Measurements from ENCODE around the gene SUPT20H.

The SUPT20H gene

DNA sequence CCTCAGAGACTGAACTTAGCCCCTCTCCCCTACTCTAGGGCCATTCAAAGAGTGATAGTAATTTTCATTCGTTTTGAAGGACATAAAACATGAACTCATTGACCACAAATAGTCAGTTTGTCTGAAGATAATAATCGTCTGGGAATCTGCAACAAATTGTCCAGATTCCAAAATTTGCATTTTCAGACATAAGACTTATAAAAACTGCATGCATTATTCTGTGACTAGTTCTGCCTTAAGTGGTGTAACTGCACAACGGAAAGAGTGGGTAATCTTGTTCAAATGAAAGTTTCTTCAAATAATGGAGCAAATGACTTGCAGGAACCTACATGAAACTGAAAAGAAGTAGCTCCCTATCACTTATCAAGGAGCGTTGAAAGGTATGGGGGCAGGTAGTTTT lies 37.6 kb upstream of the SUPT20H start:
- peak; percentile 44; the same call in 2 of the 3 replicates for ATAC-seq
- TF ChIP-seq TOX (CRISPR knock-in tag; IDR thresholded peaks at IDR 0.05; ENCODE audit: borderline replicate concordance) (no peak), ZFP3 (CRISPR knock-in tag; IDR thresholded peaks at IDR 0.05) (no peak), OSR1 (CRISPR knock-in tag; IDR thresholded peaks at IDR 0.05) (no peak), CSDC2 (CRISPR knock-in tag; IDR thresholded peaks at IDR 0.05) (no peak), PPARA (CRISPR knock-in tag; IDR thresholded peaks at IDR 0.05; ENCODE audit: borderline replicate concordance) (no peak)

DNA sequence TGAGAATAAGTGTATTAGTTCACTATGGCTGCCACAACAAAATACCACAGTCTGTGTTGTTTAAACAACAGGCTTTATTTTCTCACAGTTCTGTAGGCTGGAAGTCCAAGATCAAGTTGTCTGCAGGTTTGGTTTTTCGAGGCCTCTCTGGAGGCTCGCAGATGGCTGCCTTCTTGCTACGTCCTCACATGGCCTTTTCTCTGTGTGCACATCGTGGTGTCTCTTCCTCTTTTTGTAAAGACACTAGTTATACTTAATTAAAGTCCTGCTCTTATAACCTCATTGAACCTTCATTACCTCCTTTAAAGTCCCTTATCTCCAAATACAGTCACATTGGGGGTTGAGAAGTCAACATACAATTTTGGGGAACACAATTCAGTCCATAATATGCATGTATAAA lies 35.4 kb upstream of the SUPT20H start:
- TF ChIP-seq TCF4 (CRISPR knock-in tag; IDR thresholded peaks at IDR 0.05; ENCODE audit: borderline replicate concordance) (no peak), TOX (CRISPR knock-in tag; IDR thresholded peaks at IDR 0.05; ENCODE audit: borderline replicate concordance) (no peak), BACH2 (CRISPR knock-in tag; IDR thresholded peaks at IDR 0.05; ENCODE audit: borderline replicate concordance) (no peak), ZFP30 (CRISPR knock-in tag; IDR thresholded peaks at IDR 0.05) (no peak), ISL1 (CRISPR knock-in tag; IDR thresholded peaks at IDR 0.05) (no peak), ARNTL (CRISPR knock-in tag; IDR thresholded peaks at IDR 0.05; ENCODE audit: borderline replicate concordance, low read depth) (no peak), ZNF8 (CRISPR knock-in tag; IDR thresholded peaks at IDR 0.05) (no peak), ZC3H10 (CRISPR knock-in tag; IDR thresholded peaks at IDR 0.05) (no peak), ESRRG (CRISPR knock-in tag; IDR thresholded peaks at IDR 0.05) (no peak)
- TF ChIP-seq, protein P1, sequence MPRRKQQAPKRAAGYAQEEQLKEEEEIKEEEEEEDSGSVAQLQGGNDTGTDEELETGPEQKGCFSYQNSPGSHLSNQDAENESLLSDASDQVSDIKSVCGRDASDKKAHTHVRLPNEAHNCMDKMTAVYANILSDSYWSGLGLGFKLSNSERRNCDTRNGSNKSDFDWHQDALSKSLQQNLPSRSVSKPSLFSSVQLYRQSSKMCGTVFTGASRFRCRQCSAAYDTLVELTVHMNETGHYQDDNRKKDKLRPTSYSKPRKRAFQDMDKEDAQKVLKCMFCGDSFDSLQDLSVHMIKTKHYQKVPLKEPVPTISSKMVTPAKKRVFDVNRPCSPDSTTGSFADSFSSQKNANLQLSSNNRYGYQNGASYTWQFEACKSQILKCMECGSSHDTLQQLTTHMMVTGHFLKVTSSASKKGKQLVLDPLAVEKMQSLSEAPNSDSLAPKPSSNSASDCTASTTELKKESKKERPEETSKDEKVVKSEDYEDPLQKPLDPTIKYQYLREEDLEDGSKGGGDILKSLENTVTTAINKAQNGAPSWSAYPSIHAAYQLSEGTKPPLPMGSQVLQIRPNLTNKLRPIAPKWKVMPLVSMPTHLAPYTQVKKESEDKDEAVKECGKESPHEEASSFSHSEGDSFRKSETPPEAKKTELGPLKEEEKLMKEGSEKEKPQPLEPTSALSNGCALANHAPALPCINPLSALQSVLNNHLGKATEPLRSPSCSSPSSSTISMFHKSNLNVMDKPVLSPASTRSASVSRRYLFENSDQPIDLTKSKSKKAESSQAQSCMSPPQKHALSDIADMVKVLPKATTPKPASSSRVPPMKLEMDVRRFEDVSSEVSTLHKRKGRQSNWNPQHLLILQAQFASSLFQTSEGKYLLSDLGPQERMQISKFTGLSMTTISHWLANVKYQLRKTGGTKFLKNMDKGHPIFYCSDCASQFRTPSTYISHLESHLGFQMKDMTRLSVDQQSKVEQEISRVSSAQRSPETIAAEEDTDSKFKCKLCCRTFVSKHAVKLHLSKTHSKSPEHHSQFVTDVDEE (CRISPR knock-in tag; IDR thresholded peaks at IDR 0.05), result no peak
- TF ChIP-seq, protein P2, sequence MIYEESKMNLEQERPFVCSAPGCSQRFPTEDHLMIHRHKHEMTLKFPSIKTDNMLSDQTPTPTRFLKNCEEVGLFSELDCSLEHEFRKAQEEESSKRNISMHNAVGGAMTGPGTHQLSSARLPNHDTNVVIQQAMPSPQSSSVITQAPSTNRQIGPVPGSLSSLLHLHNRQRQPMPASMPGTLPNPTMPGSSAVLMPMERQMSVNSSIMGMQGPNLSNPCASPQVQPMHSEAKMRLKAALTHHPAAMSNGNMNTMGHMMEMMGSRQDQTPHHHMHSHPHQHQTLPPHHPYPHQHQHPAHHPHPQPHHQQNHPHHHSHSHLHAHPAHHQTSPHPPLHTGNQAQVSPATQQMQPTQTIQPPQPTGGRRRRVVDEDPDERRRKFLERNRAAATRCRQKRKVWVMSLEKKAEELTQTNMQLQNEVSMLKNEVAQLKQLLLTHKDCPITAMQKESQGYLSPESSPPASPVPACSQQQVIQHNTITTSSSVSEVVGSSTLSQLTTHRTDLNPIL (CRISPR knock-in tag; IDR thresholded peaks at IDR 0.05; ENCODE audit: low read depth), result no peak
- TF ChIP-seq, protein P3, sequence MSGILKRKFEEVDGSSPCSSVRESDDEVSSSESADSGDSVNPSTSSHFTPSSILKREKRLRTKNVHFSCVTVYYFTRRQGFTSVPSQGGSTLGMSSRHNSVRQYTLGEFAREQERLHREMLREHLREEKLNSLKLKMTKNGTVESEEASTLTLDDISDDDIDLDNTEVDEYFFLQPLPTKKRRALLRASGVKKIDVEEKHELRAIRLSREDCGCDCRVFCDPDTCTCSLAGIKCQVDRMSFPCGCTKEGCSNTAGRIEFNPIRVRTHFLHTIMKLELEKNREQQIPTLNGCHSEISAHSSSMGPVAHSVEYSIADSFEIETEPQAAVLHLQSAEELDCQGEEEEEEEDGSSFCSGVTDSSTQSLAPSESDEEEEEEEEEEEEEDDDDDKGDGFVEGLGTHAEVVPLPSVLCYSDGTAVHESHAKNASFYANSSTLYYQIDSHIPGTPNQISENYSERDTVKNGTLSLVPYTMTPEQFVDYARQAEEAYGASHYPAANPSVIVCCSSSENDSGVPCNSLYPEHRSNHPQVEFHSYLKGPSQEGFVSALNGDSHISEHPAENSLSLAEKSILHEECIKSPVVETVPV (CRISPR knock-in tag; IDR thresholded peaks at IDR 0.05), result no peak
- TF ChIP-seq, protein P4, sequence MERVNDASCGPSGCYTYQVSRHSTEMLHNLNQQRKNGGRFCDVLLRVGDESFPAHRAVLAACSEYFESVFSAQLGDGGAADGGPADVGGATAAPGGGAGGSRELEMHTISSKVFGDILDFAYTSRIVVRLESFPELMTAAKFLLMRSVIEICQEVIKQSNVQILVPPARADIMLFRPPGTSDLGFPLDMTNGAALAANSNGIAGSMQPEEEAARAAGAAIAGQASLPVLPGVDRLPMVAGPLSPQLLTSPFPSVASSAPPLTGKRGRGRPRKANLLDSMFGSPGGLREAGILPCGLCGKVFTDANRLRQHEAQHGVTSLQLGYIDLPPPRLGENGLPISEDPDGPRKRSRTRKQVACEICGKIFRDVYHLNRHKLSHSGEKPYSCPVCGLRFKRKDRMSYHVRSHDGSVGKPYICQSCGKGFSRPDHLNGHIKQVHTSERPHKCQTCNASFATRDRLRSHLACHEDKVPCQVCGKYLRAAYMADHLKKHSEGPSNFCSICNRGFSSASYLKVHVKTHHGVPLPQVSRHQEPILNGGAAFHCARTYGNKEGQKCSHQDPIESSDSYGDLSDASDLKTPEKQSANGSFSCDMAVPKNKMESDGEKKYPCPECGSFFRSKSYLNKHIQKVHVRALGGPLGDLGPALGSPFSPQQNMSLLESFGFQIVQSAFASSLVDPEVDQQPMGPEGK (CRISPR knock-in tag; IDR thresholded peaks at IDR 0.05; ENCODE audit: borderline replicate concordance), result no peak
- ATAC-seq, result no peak

DNA sequence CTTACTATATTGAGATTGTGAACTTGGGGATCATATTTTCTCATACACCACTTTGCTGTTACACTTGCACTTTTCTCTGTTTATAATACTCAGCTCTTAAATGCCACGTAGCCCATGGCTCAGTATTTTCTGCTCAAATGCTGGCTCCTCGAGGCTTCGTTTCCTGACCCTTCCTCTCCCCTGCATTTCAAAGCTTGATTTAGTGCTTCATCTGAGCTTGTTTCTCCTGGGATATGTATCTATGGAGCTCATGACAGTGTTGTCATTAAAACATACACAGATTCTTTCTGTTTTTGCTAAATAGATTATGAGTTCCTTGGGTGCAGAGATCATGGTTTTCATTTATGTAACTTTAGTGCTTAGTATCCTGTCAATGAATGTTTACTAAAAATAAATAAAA lies 34.6 kb upstream of the SUPT20H start:
- ATAC-seq, result no peak
- TF ChIP-seq, protein P4 (CRISPR knock-in tag; IDR thresholded peaks at IDR 0.05; ENCODE audit: borderline replicate concordance), result no peak
- TF ChIP-seq ZNF565 (CRISPR knock-in tag; conservative IDR thresholded peaks at IDR 0.05; ENCODE audit: low read depth), result no peak
- no peak for TF ChIP-seq ZFP30 (CRISPR knock-in tag; IDR thresholded peaks at IDR 0.05)
- TF ChIP-seq CSDC2 (CRISPR knock-in tag; IDR thresholded peaks at IDR 0.05), result no peak
- TF ChIP-seq, protein P2 (CRISPR knock-in tag; IDR thresholded peaks at IDR 0.05; ENCODE audit: low read depth), result no peak
- TF ChIP-seq, protein P3 (CRISPR knock-in tag; IDR thresholded peaks at IDR 0.05), result no peak
- TF ChIP-seq GLIS3 (CRISPR knock-in tag; IDR thresholded peaks at IDR 0.05), result no peak

Measured in SK-N-SH treated with all-trans-retinoic acid at 6 μM for 48 hours (cell line).